OCI-LY7 (cell line): ENCODE results near the gene DOP1A.

Experiments used
- EZH2phosphoT487 ChIP-seq: fragments of 200-600 bp; sonication (generic); IDR thresholded peaks from 2 replicates; pipeline ENCODE4 v1.6.1; 2018; ENCODE audit warnings: low read depth, borderline replicate concordance, mild to moderate bottlenecking, mixed run types, antibody characterized with exemption, low read length, moderate library complexity, mixed read lengths
- TF ChIP-seq, protein P1 (sequence below): fragments of 200-600 bp; sonication (generic); conservative IDR thresholded peaks from 2 replicates; pipeline ENCODE4 v1.5.1; 2014; ENCODE audit warnings: mild to moderate bottlenecking, antibody characterized with exemption, low read length, moderate library complexity, mixed read lengths

DNA sequence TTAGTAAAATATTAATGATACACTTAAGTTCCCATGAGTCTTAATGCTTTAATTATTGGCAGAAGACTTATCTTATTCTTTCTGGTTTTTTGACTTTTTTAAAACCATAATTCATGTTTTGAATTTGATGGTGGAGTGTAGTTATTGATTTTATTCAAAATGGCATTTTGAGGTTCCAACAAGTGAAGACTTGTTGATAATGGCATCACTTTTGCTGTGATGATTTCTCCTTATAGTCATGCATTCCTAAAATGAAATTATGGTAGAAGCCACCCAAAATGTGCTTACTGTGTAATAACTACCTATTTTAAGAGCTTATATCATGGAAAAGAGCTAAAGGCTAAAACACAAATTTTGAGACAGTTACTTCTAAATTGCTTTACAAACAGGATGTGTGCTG lies 2.2 kb downstream of the DOP1A start:
- TF ChIP-seq, protein P1, sequence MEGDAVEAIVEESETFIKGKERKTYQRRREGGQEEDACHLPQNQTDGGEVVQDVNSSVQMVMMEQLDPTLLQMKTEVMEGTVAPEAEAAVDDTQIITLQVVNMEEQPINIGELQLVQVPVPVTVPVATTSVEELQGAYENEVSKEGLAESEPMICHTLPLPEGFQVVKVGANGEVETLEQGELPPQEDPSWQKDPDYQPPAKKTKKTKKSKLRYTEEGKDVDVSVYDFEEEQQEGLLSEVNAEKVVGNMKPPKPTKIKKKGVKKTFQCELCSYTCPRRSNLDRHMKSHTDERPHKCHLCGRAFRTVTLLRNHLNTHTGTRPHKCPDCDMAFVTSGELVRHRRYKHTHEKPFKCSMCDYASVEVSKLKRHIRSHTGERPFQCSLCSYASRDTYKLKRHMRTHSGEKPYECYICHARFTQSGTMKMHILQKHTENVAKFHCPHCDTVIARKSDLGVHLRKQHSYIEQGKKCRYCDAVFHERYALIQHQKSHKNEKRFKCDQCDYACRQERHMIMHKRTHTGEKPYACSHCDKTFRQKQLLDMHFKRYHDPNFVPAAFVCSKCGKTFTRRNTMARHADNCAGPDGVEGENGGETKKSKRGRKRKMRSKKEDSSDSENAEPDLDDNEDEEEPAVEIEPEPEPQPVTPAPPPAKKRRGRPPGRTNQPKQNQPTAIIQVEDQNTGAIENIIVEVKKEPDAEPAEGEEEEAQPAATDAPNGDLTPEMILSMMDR: no peak
- no peak for TF ChIP-seq EZH2phosphoT487
